Activated B cell treated with CpG ODN at 0.5 μM for 24 hours (primary cell): ENCODE measurements around the gene TTC39A. TPM values are rescaled to one million over a fixed set of nuclear protein-coding genes. Genes with fewer than 3 reads are reported as not detected.
A peak's percentile ranks its signal among the peaks of the same experiment; 100 is the strongest.

ENCODE experiments used
- ATAC-seq: fragments of 200-7000 bp; cut with Tn5 transposase; one replicate; pipeline ENCODE4 v1.10.0; 2021; ENCODE audit warnings: low read depth, mild to moderate bottlenecking, moderate library complexity
- CTCF ChIA-PET: fragments of 350-600 bp; sonication (Branson Sonifier 250); formaldehyde crosslinking; loops from one replicate; lab custom pipeline; 2021; ENCODE audit warnings: antibody characterized with exemption; lab: Charles Lee
- POLR2A ChIA-PET: fragments of 350-600 bp; sonication (Branson Sonifier 250); formaldehyde crosslinking; loops from one replicate; lab custom pipeline; 2021; ENCODE audit warnings: antibody characterized with exemption; lab: Charles Lee
- DNase-seq: peaks from one replicate; pipeline ENCODE4 v3.0.0; 2022
- H3K27ac Mint-ChIP-seq: one replicate; pipeline ENCODE4 v1.8.0; 2020; ENCODE audit warnings: mixed read lengths
- H3K27me3 Mint-ChIP-seq: one replicate; pipeline ENCODE4 v1.8.0; 2021; ENCODE audit warnings: mixed read lengths
- H3K36me3 Mint-ChIP-seq: one replicate; pipeline ENCODE4 v1.8.0; 2021; ENCODE audit warnings: low read depth, mixed read lengths
- H3K4me1 Mint-ChIP-seq: one replicate; pipeline ENCODE4 v1.8.0; 2021; ENCODE audit warnings: mixed read lengths
- H3K4me3 Mint-ChIP-seq: one replicate; pipeline ENCODE4 v1.8.0; 2020; ENCODE audit warnings: mild to moderate bottlenecking, mixed read lengths
- H3K9me3 Mint-ChIP-seq: one replicate; pipeline ENCODE4 v1.8.0; 2020; ENCODE audit warnings: mixed read lengths
- CTCF ChIP-seq: fragments of 200-600 bp; IDR thresholded peaks from one replicate; pipeline ENCODE4 v1.8.0; 2022; ENCODE audit warnings: antibody characterized with exemption, mild to moderate bottlenecking
- intact Hi-C: fragments of 100-400 bp; cut with micrococcal nuclease; formaldehyde crosslinking; loops from one replicate; pipeline ENCODE4 v1.15.1; 2024
- total RNA-seq: library from RNA; stranded (reverse); gene quantifications from 2 replicates; pipeline ENCODE4 v1.2.3, GENCODE V29; 2022

Gene TTC39A
- total RNA-seq, 1 donor from 2014 or later: 0.38 TPM

- Mint-ChIP-seq H3K4me3 (no peak overlapping the region), H3K36me3 (no peaks in the 10 kb centered on the region), H3K27me3 (peaks cover 2% of the 10 kb centered on the region), H3K27ac (no peak overlapping the region), H3K9me3 (no peaks in the 10 kb centered on the region), H3K4me1 (peaks cover 8% of the 10 kb centered on the region)
- ATAC-seq (no peak), DNase-seq (no peak)
- no peak for TF ChIP-seq CTCF
- CTCF ChIA-PET: no interaction called here
- intact Hi-C loops: loop anchor here (5.0 kb wide), 1 partner anchor 426 kb away; no protein-coding TSS in a partner anchor
- POLR2A ChIA-PET: no interaction called here
Measured at GRCh38 chr1:51298322-51298705, 32.0 kb downstream of the TTC39A start.

- no peak for DNase-seq
- peaks cover 2% of the 10 kb centered on the region for H3K27me3 Mint-ChIP-seq
- H3K9me3 Mint-ChIP-seq: no peaks in the 10 kb centered on the region
- ChIA-PET POLR2A (interaction anchor here (1.0 kb wide), 1 partner anchor 62 kb away, joined by 4 read pairs; no protein-coding TSS in a partner anchor), CTCF (interaction anchor here (0.7 to 1.8 kb wide), 12 partner anchors 8 to 424 kb away, joined by 3 to 47 read pairs (median 4); partner anchors contain the start of gene RNF11)
- H3K36me3 Mint-ChIP-seq: no peaks in the 10 kb centered on the region
- intact Hi-C loops: loop anchor here (1.0 to 5.0 kb wide), 4 partner anchors 63 to 523 kb away; no protein-coding TSS in a partner anchor
- no peak for TF ChIP-seq CTCF
- H3K4me3 Mint-ChIP-seq: peak overlapping the region; percentile 68
- H3K4me1 Mint-ChIP-seq: peaks cover 8% of the 10 kb centered on the region
- H3K27ac Mint-ChIP-seq: no peak overlapping the region
- no peak for ATAC-seq
Measured at GRCh38 chr1:51297401-51298321, 32.7 kb downstream of the TTC39A start.

DNA sequence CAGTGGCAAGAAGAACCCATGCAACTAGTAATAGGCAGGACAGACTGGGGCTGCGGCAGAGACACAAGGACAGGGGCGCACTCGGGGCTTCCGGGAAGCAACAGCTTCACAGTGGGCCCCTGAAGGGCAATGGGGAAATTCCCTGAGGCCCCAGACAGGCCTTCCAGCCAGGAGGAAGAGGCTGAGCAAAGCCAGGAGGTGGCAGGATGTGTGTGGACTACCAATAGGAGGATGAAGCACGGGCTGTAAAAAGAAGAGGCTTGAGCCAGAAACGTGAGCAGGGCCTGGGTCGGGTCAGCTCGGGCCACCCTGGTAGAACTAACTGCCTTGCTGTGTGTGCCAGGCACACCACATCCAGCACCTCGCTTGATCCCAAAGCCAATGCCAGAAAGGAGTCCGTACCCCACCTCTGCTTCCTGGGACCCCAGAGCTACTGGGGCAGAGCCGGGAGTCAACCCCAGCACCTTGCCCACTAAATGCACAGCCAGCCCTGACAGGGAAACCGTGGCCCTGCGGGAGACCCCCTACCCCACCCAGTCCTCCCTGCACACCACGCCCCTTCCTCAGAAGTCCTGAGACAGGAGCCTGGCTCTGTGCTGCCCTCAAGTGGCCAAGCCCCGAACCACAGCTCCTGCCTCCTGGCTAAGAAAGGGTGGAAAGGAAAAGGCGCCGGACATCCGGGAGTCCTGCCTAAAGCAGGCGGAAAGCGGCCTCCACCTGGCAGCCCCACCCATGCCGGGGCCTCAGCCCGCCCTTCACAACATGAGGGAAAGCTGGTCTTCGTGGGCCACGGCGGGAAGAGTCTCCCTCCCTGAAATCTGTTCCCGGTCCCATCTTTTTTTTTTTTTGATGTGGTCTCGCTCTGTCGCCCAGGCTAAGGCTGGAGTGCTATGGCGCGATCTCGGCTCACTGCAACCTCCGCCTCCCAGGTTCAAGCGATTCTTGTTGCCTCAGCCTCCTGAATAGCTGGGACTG is 33.7 kb downstream of the TTC39A start:
- peaks cover 8% of the 10 kb centered on the region for H3K4me1 Mint-ChIP-seq
- peak overlapping the region; percentile 68 for H3K4me3 Mint-ChIP-seq
- ATAC-seq (peak; percentile 65), DNase-seq (peak; percentile 71)
- no peak overlapping the region for H3K27ac Mint-ChIP-seq
- TF ChIP-seq CTCF: peak; percentile 74
- peaks cover 2% of the 10 kb centered on the region for H3K27me3 Mint-ChIP-seq
- ChIA-PET CTCF (interaction anchor here (0.7 to 1.8 kb wide), 14 partner anchors 9 to 423 kb away, joined by 3 to 47 read pairs (median 4); partner anchors contain the start of gene RNF11), POLR2A (interaction anchor here (1.0 kb wide), 1 partner anchor 61 kb away, joined by 4 read pairs; no protein-coding TSS in a partner anchor)
- no peaks in the 10 kb centered on the region for H3K9me3 Mint-ChIP-seq
- intact Hi-C loops: loop anchor here (1.0 to 5.0 kb wide), 4 partner anchors 62 to 522 kb away; no protein-coding TSS in a partner anchor
- H3K36me3 Mint-ChIP-seq: no peaks in the 10 kb centered on the region

- ATAC-seq (no peak), DNase-seq (no peak)
- H3K27ac Mint-ChIP-seq: no peak overlapping the region
- no peak for TF ChIP-seq CTCF
- no peaks in the 10 kb centered on the region for H3K9me3 Mint-ChIP-seq
- H3K27me3 Mint-ChIP-seq: peaks cover 2% of the 10 kb centered on the region
- H3K4me1 Mint-ChIP-seq: peaks cover 8% of the 10 kb centered on the region
- no peak overlapping the region for H3K4me3 Mint-ChIP-seq
- intact Hi-C loops: loop anchor here (2.0 to 5.0 kb wide), 2 partner anchors 61 to 424 kb away; no protein-coding TSS in a partner anchor
- POLR2A ChIA-PET: interaction anchor here (0.8 kb wide), 1 partner anchor 60 kb away, joined by 10 read pairs; no protein-coding TSS in a partner anchor
- CTCF ChIA-PET: interaction anchor here (1.0 to 1.8 kb wide), 3 partner anchors 29 to 366 kb away, joined by 3 to 47 read pairs (median 5); no protein-coding TSS in a partner anchor
- no peaks in the 10 kb centered on the region for H3K36me3 Mint-ChIP-seq
Measured at GRCh38 chr1:51295926-51296325, 34.4 kb downstream of the TTC39A start.
